ENCODE data around the gene CCDC8.
"Not testable (repeated sequence)": the region's sequence is repeated elsewhere in the genome, so short reads cannot be mapped to it uniquely, and the experiment has no call there.

Gene CCDC8

DNA sequence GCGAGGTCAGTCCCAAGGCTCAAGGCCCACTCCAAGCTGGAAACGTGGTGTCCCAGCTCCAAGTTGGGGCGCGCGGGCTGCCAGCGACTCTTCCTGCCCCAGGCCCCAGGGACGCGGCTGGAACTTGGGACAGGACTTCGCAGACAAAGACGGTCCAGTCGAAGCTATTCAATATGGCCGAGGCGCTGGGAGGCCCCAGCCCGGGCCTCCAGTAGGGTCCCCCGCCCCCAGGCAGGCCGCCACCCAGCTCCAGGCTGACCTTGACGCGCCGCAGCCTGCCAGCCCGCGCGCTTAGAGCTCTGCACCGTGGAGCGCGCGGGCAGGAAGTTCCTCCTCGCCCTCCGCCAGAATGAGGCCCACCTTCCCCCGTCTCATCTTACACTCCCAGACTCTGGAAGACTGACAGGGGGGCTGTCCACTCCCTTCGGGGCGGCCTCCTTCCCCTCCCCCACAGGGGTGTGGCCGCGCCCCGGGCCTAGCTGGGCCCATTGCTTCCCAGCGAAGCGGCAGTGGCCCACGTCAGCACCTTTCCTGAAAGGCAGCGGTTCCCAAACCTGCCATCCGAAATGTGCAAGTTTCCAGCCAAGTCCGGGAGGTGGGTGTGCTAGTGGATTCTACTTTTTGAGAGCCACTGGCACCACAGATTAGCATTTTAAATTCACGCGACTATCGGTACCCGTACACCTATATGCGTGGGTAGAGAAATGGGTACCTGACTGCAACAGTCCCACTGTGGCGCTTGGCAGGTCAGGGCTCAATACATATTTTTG is at the start of gene CCDC8:
CCDC8 (minus strand) TSS at position 303 of the 770 bp plus-strand sequence. CDS start 754 bp downstream, outside the sequence.
- peak within 1 kb of the TSS; percentile 90 for H3K4me3 ChIP-seq (ENCODE audit: low read depth, low read length)
- DNase-seq (ENCODE audit: low read depth) = peak; percentile 95

GRCh38 chr19:46461537-46461936 is 48.2 kb upstream of the CCDC8 start:
- no peak for DNase-seq (ENCODE audit: low read depth)

DNA sequence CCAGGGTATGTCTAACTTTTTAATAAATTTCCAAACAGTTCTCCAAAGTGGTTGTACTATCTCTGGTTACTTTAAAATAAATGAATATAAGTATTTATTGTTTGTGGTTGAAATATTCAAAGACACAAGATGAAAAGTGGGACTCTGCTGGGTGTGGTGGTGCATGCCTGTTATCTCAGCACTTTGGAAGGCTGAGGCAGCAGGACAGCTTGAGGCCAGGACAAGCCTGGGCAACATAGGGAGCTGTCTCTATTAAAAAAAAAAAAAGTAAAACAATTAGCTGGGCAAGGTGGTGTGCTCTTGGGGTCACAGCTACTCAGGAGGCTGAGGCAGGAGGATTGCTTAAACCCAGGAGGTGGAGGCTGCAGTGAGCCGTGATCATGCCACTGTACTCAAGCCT is 47.6 kb upstream of the CCDC8 start:
- no peak for DNase-seq (ENCODE audit: low read depth)
- no peak overlapping the region for H3K4me3 ChIP-seq (ENCODE audit: low read depth, low read length)

More at GRCh38 chr19:46461537-46461936, 48.2 kb upstream of the CCDC8 start:
- H3K4me3 ChIP-seq (ENCODE audit: low read depth, low read length) = no peak overlapping the region

DNA sequence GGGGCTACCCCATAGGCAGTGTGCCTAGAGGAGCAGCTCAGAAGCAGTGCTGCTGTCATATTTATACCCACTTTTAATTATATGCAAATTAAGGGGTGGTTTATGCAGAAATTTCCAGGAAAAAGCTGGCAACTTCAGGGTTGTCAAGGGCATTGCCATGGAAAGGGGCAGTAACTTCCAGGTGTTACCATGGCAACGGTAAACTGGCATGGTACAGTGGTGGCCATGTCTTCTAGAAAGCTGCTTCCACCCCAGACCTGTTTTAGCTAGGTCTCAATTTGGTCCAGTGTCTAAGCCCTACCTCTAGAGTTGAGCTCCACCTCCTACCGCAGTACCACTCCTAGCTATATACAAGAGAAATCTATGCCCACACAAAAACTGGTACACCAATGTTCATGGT is 46.7 kb upstream of the CCDC8 start:
- H3K4me3 ChIP-seq (ENCODE audit: low read depth, low read length) = no peak overlapping the region

DNA sequence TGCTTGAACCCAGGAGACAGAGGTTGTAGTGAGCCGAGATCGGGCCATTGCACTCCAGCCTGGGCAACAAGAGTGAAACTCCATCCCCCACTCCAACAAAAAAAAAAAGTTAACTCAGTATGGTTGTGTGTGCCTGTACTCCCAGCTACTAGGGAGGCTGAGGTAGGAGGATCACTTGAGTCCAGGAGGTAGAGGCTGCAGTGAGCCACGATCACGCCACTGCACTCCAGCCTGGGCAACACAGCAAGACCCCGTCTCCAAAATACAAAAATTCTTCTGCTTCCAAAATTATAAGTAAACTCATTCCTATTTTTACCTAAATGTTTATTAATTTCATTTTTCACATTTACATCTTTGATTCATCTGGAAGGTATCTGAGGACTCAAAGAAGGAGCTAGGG is 43.6 kb upstream of the CCDC8 start:
- no peak overlapping the region for H3K4me3 ChIP-seq (ENCODE audit: low read depth, low read length)
- DNase-seq (ENCODE audit: low read depth) = no peak

More for the DNA sequence above, 46.7 kb upstream of the CCDC8 start:
- DNase-seq (ENCODE audit: low read depth) = no peak

DNA sequence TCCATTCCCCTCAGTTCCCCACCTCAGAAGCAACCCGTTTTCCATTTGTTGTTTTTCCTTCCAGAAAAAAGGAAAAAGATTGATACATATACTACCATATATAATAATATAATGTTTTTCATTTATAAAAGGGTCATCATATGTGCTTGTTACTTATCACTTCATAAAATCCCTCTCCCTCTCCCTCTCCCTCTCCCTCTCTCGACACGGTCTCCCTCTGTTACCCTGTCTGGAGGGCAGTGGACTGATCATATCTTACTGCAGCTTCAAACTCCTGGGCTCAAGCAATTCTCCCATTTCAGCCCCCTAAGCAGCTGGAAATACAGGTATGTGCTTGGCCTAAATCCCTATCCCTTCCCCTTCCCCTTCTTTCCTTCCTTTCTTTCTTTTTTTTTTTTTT is 40.9 kb upstream of the CCDC8 start:
- H3K4me3 ChIP-seq (ENCODE audit: low read depth, low read length) = no peak overlapping the region
- DNase-seq (ENCODE audit: low read depth) = no peak

DNA sequence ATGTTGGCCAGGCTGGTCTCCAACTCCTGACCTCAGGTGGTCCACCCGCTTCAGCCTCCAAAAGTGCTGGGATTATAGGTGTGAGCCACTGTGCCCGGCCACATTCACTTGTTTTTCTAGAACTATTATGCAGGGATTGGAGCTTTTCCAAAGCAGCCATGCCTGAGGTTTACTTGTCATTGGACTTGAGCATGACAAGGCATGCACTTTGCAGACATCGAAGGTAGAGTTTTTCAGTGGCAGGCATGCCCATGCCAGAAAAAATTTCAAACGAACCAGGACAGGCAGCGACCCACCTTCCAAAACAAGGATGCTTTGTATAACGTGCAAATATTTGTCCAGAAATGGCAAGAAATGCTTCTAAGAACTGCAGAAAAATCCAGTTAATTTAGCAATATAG is 40.3 kb upstream of the CCDC8 start:
- H3K4me3 ChIP-seq (ENCODE audit: low read depth, low read length) = no peak overlapping the region
- DNase-seq (ENCODE audit: low read depth) = no peak

DNA sequence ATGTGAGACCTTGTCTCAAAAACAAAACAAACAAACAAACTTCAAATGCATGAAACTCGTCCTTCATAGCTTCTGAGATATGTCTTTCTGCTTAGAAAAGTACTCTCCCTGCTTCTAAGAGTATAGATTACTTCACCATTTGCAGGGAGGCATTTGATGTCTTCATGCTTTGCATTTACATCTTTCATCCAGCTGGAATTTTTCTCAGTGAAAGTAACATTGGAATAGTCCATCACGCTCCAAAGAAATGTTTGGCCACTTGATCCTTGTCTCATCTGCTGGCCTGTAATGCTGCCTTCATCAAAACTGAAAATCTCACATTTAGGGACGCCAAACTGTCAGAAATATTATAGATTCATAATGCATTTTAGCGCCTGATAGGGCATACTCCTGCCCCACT is 38.8 kb upstream of the CCDC8 start:
- no peak overlapping the region for H3K4me3 ChIP-seq (ENCODE audit: low read depth, low read length)
- no peak for DNase-seq (ENCODE audit: low read depth)

DNA sequence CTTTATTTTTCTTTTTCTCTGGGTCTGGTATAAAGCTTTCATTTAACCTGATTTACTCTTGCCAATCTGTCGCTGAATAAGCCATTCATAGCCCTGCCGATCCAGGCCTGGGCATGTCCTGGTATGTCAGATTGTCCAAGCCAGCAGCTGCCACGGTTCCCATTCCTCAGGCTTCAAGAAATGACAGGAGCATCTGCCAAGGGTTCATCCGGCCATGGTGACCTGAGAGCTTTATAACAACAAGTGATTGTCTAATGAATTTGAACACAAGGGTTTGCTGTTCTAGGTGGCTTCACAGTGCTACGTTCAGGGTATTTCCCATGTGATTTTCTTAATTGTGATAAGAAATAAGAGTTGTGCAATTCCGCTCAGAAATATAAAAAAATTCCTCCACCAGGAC is 38.0 kb upstream of the CCDC8 start:
- no peak overlapping the region for H3K4me3 ChIP-seq (ENCODE audit: low read depth, low read length)
- no peak for DNase-seq (ENCODE audit: low read depth)

GRCh38 chr19:46450737-46451136 is 37.4 kb upstream of the CCDC8 start:
- H3K4me3 ChIP-seq (ENCODE audit: low read depth, low read length) = no peak overlapping the region
- DNase-seq (ENCODE audit: low read depth) = no peak

DNA sequence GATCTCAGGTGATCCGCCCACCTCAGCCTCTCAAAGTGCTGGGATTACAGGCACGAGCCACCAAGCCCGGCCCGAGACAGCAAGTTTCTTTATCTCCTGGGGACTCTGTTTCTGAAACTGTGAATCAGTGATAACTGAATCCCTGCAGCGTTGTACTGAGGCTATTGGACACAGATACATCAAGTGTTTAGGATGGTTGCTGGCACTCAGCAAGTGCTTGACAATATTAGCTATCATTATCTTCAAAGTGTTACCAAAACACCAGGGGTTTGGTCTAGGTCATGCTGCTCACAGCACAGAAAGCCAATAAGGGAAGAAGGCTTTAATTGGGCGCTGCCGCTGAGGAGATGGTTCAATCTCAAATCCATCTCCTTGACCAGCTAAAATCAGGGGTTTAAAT is 35.9 kb upstream of the CCDC8 start:
- no peak overlapping the region for H3K4me3 ChIP-seq (ENCODE audit: low read depth, low read length)
- no peak for DNase-seq (ENCODE audit: low read depth)

GRCh38 chr19:46448601-46449000 is 35.2 kb upstream of the CCDC8 start:
- no peak for DNase-seq (ENCODE audit: low read depth)
- no peak overlapping the region for H3K4me3 ChIP-seq (ENCODE audit: low read depth, low read length)

DNA sequence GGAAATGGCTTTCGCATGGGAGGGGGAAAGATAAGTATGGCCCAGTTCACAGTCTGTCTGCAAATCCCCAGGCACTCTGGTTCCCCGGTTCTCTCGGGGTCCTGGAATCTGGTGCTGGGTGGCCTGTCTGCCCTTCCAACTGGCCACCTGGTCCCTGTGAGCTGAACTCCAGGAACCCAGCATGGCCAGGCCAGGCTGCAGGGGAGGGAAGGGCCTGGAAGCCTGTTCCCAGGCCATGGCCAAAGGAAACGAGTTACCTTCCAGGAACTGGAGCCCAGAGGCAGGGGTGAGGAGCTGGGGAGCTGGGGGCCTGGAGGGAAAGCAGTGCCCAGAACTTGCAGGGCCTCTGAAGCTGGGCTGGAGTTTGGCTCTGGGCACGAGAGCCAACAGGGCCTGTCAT is 34.5 kb upstream of the CCDC8 start:
- no peak overlapping the region for H3K4me3 ChIP-seq (ENCODE audit: low read depth, low read length)
- no peak for DNase-seq (ENCODE audit: low read depth)

DNA sequence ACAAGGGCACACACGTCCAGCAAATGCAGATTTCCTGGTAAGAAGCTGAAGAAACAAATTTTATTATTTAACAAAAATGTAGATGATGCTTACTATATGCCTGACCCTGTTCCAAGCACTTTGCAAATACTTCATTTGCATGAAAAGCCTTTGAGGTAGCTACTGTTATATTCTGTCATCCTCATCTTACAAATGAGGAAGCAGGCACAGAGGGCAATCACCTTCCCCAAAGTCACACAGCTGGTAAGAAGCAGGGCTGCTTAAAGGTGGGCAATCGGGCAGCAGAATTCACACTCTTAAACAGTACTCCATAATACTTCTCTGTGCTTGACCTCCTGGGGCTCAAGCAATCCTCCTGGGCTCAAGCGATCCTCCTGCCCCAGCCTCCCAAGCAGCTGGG is 33.6 kb upstream of the CCDC8 start:
- DNase-seq (ENCODE audit: low read depth) = no peak
- H3K4me3 ChIP-seq (ENCODE audit: low read depth, low read length) = no peak overlapping the region

DNA sequence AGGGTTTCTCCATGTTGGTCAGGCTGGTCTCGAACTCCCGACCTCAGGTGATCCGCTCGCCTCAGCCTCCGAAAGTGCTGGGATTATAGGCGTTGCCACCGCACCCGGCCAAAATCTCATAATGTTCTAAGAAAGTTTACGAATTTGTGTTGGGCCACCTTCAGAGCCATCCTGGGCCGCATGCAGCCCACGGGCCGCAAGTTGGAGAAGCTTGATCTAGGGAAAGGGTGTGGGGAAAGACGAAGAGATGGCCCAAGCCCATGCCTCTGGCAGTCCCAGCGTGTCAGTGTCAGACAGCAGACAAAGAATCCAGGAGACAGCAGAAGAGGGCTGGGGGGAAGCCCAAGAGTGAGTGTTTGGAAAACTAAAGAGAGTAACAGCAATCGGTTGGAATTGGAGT is 32.7 kb upstream of the CCDC8 start:
- no peak for DNase-seq (ENCODE audit: low read depth)

GRCh38 chr19:46442808-46443450 is 29.6 kb upstream of the CCDC8 start:
- DNase-seq (ENCODE audit: low read depth) = no peak
- H3K4me3 ChIP-seq (ENCODE audit: low read depth, low read length) = no peak overlapping the region

More for the DNA sequence above, 32.7 kb upstream of the CCDC8 start:
- H3K4me3 ChIP-seq (ENCODE audit: low read depth, low read length) = no peak overlapping the region

DNA sequence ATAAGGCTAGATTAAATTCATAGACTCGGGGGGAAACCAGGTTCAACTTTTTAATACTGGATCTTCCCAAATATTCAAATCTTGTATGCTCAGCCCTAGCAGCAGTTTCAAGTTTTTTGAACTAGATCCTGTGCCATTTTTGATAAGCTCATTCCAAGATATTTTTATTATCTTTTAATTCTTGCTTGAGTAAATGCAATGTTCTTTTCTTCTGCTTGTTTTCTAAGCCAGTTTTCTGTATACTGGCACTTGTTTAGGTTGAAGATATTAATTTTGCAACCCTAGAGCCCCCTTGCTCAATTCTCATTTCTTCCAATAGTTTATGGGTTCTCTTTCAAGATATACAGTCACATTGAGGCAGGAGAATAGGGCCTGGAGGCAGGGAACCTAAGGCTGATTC is 28.5 kb upstream of the CCDC8 start:
- no peak overlapping the region for H3K4me3 ChIP-seq (ENCODE audit: low read depth, low read length)
- DNase-seq (ENCODE audit: low read depth) = no peak

GRCh38 chr19:46435689-46436088 is 22.3 kb upstream of the CCDC8 start:
- DNase-seq (ENCODE audit: low read depth); H3K4me3 ChIP-seq (ENCODE audit: low read depth, low read length): not testable (repeated sequence)

- no peak for DNase-seq (ENCODE audit: low read depth)
- no peak overlapping the region for H3K4me3 ChIP-seq (ENCODE audit: low read depth, low read length)
Measured at GRCh38 chr19:46435009-46435408, 21.6 kb upstream of the CCDC8 start.

DNA sequence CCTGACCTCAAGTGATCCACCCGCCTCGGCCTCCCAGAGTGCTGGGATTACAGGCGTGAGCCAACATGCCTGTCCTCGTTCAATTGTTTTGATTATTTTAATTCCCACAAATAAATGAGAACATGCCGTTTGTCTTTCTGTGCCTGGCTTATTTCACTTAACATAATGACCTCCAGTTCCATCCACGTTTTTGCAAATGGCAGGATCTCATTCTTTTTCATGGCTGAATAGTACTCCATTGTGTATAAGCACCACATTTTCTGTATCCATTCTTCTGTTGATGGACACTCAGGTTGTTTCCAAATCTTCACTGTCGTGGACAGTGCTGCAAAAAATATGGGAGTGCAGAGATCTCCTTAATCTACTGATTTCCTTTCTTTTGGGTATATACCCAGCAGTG is 20.1 kb upstream of the CCDC8 start:
- H3K4me3 ChIP-seq (ENCODE audit: low read depth, low read length); DNase-seq (ENCODE audit: low read depth): not testable (repeated sequence)

GRCh38 chr19:46431824-46432223 is 18.5 kb upstream of the CCDC8 start:
- no peak overlapping the region for H3K4me3 ChIP-seq (ENCODE audit: low read depth, low read length)
- DNase-seq (ENCODE audit: low read depth) = no peak

Data from skeletal muscle cell (primary cell).